ENCODE measurements around the gene DNHD1.

- TF ChIP-seq CTCF (IDR thresholded peaks at IDR 0.05; ENCODE audit: low read depth, low read length, poor library complexity, severe bottlenecking) = no peak
- no peak for TF ChIP-seq EZH2phosphoT487 (IDR thresholded peaks at IDR 0.05; ENCODE audit: borderline replicate concordance, low read length)
Measured at GRCh38 chr11:6459099-6459450, 38.0 kb upstream of the DNHD1 start.

Measured in DOHH2 (cell line).